Thoracic aorta (tissue), 2 donors: ENCODE measurements around the gene TMEM205. TPM values are rescaled to one million over a fixed set of nuclear protein-coding genes. Genes with fewer than 3 reads are reported as not detected.
A peak's percentile ranks its signal among the peaks of the same experiment; 100 is the strongest.

ENCODE experiments used
- ATAC-seq: fragments of 150-250 bp; one replicate; pipeline ENCODE4 v1.8.0; 2017; ENCODE audit warnings: low read depth; ENCODE audit not compliant: insufficient number of reproducible peaks, low FRiP score
- DNase-seq: peaks from one replicate; pipeline ENCODE4 v3.0.0-alpha.2; 2020; ENCODE audit warnings: low spot score
- H3K27ac ChIP-seq, 2 donors: fragments of 200-600 bp; sonication (generic); 1 replicate in 1 of 2; 2 replicates in 1 of 2; pipeline ENCODE4 v1.5.1; 2016; ENCODE audit warnings: mild to moderate bottlenecking in 2 of 2, moderate library complexity in 2 of 2
- H3K27me3 ChIP-seq: fragments of 200-600 bp; sonication (generic); replicated peaks from 2 replicates; pipeline ENCODE4 v1.6.0; 2016; ENCODE audit warnings: mild to moderate bottlenecking; ENCODE audit not compliant: insufficient read depth
- H3K36me3 ChIP-seq: fragments of 200-600 bp; sonication (generic); one replicate; pipeline ENCODE4 v1.5.1; 2016
- H3K4me1 ChIP-seq, 2 donors: fragments of 200-600 bp; sonication (generic); 1 replicate in 1 of 2; 2 replicates in 1 of 2; pipeline versions ENCODE4 v1.5.1 to v1.6.0; 2016; ENCODE audit warnings: low read depth in 2 of 2, mild to moderate bottlenecking in 1 of 2; ENCODE audit not compliant: control insufficient read depth in 1 of 2
- H3K4me3 ChIP-seq: fragments of 200-600 bp; sonication (generic); 2 replicates; pipeline ENCODE4 v1.5.1; 2016; ENCODE audit warnings: mild to moderate bottlenecking
- H3K9me3 ChIP-seq: fragments of 200-600 bp; sonication (generic); 2 replicates; pipeline ENCODE4 v1.5.1; 2016
- total RNA-seq, 2 donors: library from RNA; depleted of rRNA; stranded (reverse); fragments of >200 nt; gene quantifications; one replicate each; pipeline versions ENCODE4 v1.1.0 to v1.2.3, GENCODE V29; 2016
- TF ChIP-seq, protein P1 (sequence below): fragments of 200-600 bp; sonication (generic); IDR thresholded peaks from one replicate; pipeline ENCODE4 v1.5.1; 2019; ENCODE audit warnings: antibody characterized with exemption

TMEM205 gene
- total RNA-seq, 2 donors from 2014 or later, result 103 to 144 TPM

DNA sequence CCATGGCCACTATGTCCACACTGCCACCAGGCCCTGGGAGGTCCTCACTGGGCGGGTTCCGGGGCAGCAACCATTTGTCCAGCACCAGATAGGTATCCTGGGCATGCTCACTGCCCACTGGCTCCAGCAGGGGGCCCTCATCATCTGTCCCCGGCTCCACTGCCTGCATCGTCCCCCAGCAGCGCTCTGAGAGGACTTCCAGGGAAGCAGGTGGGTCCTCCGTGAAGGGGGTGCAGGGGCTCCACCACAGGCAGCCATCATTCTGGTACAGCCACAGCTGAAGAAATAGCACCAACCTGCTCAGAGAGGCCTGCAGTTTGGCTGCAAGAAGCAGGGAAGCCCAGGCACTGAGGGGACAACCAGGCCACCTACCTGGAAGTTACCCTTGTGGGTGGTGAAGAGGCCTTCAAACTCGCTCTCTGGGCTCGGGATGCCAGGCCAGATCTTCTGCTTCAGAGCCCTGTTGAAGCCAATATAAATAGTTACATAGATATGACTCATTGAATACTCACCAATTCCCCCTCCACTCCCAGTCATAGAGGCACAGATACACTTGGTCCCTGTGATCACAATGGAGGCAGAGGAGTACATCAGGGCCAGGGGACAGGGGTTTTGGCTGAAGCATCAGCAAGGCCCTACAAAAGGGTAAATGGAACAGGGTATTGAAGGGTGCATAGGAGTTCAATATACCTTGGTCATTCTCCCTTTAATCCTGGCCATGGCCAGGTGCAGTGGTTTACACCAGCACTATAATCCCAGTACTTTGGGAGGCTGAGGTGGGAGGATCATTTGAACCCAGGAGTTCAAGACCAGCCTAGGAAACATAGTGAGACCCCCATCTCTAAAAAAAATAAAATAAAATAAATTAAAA lies 32.5 kb upstream of the TMEM205 start:
- no peak for ATAC-seq
- Histone ChIP-seq H3K36me3 (no peaks in the 10 kb centered on the region), H3K27ac (peak overlapping the region in 1 of 2 donors; percentile 42), H3K27me3 (no peaks in the 10 kb centered on the region), H3K4me1 (peaks cover 20 to 77% of the 10 kb centered on the region in 2 donors), H3K9me3 (no peaks in the 10 kb centered on the region), H3K4me3 (no peak overlapping the region)
- TF ChIP-seq, protein P1, sequence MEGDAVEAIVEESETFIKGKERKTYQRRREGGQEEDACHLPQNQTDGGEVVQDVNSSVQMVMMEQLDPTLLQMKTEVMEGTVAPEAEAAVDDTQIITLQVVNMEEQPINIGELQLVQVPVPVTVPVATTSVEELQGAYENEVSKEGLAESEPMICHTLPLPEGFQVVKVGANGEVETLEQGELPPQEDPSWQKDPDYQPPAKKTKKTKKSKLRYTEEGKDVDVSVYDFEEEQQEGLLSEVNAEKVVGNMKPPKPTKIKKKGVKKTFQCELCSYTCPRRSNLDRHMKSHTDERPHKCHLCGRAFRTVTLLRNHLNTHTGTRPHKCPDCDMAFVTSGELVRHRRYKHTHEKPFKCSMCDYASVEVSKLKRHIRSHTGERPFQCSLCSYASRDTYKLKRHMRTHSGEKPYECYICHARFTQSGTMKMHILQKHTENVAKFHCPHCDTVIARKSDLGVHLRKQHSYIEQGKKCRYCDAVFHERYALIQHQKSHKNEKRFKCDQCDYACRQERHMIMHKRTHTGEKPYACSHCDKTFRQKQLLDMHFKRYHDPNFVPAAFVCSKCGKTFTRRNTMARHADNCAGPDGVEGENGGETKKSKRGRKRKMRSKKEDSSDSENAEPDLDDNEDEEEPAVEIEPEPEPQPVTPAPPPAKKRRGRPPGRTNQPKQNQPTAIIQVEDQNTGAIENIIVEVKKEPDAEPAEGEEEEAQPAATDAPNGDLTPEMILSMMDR, result peak; percentile 42
- DNase-seq, result no peak

DNA sequence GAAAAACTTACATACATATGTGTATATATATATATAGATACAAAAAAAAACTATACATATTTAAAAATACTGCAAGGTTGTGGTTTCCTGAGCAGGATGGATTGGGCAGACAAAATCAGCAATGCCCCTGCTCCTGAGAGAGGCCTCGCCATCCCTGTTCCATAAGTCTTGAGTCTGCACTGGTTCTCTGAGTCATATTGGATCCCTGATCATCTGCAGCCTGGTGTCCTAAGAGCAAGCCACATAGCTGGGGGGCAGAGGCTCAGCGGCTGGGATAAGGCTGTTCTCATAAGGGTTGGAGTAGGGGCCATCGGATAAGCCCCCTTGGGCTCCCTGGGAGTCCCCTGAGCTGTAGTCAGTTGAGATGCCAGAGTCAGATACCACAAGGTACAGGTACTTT lies 31.7 kb upstream of the TMEM205 start:
- Histone ChIP-seq H3K27me3 (no peaks in the 10 kb centered on the region), H3K27ac (peak overlapping the region in 1 of 2 donors; percentile 42), H3K9me3 (no peaks in the 10 kb centered on the region), H3K4me3 (no peak overlapping the region), H3K4me1 (peaks cover 16 to 69% of the 10 kb centered on the region in 2 donors), H3K36me3 (no peaks in the 10 kb centered on the region)
- DNase-seq (no peak), ATAC-seq (no peak)
- TF ChIP-seq, protein P1, result no peak

DNA sequence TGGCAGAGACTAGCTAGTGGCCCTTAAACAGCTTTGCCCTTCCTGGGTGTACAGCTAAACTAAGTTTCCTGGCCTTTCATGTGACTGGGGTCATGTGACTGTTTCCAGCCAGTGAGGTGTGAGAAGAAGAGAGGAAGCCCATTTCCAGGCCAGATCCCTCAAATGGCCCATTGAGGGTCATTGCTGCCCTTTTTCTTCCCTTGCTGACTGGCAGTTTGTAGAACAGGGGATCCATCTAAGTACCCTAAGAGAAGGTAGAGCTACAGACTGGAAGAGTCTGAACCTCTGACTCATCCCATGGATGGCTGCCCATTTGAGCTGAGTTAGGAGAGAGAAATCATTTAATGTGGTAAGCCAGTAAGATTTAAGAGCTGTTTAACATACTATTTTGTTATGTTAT lies 31.2 kb upstream of the TMEM205 start:
- Histone ChIP-seq H3K27ac (peak overlapping the region; percentile 52 to 58), H3K4me3 (no peak overlapping the region), H3K27me3 (no peaks in the 10 kb centered on the region), H3K9me3 (no peaks in the 10 kb centered on the region), H3K36me3 (no peaks in the 10 kb centered on the region), H3K4me1 (peaks cover 16 to 66% of the 10 kb centered on the region in 2 donors)
- DNase-seq (no peak), ATAC-seq (no peak)
- TF ChIP-seq, protein P1, result no peak

DNA sequence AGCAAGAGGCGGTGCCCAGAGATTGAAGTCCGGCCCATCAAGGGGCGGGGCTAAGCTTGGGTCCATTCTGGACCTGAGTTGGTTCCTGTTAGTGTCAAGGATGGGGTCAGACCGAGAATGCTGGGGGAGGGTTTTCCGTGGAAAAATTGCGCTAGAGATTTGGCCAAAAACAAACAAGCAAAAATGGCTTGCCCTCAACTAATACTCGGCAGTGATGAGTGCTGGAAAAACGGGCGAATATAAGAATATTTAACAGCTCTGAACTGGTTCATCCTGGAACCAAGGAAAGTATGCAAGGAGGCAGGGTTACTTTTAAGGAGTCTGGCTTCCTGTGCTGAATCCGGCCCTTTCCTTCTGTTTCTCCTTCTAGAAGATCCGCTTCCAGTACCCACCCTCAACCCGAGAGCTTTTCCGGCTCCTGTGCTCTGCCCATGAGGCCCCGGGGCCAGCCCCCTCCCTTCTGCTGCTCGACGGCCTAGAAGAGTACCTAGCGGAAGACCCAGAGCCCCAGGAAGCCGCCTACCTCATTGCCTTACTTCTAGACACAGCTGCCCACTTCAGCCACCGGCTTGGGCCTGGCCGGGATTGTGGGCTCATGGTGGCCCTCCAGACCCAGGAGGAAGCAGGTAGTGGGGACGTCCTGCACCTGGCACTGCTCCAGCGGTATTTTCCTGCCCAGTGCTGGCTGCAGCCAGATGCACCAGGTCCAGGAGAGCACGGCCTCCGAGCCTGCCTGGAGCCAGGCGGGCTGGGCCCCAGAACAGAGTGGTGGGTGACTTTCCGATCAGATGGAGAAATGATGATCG lies 29.3 kb upstream of the TMEM205 start:
- ATAC-seq, result peak; percentile 0
- peaks cover 16 to 53% of the 10 kb centered on the region in 2 donors for H3K4me1 ChIP-seq
- DNase-seq, result no peak
- peak overlapping the region; percentile 74 for H3K4me3 ChIP-seq
- H3K27ac ChIP-seq, result peak overlapping the region; percentile 91 to 92
- no peaks in the 10 kb centered on the region for H3K36me3 ChIP-seq
- no peaks in the 10 kb centered on the region for H3K9me3 ChIP-seq
- no peaks in the 10 kb centered on the region for H3K27me3 ChIP-seq
- TF ChIP-seq, protein P1, result no peak
